GM20431 (cell line): ENCODE data around the gene RUNX3.
"Not testable (repeated sequence)": the region's sequence is repeated elsewhere in the genome, so short reads cannot be mapped to it uniquely, and the experiment has no call there.

ENCODE experiments used
- in situ Hi-C: fragments of 300-500 bp; cut with MseI, MboI; formaldehyde crosslinking; loops from one replicate; pipeline ENCODE4 v1.15.0; 2020; ENCODE audit warnings: low sequenced_read_pairs; ENCODE audit not compliant: unreplicated experiment

The RUNX3 gene

GRCh38 chr1:24930260-24931145, at the start of gene RUNX3:
RUNX3 (minus strand) TSS chr1:24930276; CDS start chr1:24929868, 408 bp downstream.
- in situ Hi-C loops: loop anchor here (10.0 kb wide), 1 partner anchor 104 kb away; no protein-coding TSS in a partner anchor

- in situ Hi-C loops: not testable (repeated sequence)
Measured at GRCh38 chr1:24979232-24979631, 49.2 kb upstream of the RUNX3 start.

DNA sequence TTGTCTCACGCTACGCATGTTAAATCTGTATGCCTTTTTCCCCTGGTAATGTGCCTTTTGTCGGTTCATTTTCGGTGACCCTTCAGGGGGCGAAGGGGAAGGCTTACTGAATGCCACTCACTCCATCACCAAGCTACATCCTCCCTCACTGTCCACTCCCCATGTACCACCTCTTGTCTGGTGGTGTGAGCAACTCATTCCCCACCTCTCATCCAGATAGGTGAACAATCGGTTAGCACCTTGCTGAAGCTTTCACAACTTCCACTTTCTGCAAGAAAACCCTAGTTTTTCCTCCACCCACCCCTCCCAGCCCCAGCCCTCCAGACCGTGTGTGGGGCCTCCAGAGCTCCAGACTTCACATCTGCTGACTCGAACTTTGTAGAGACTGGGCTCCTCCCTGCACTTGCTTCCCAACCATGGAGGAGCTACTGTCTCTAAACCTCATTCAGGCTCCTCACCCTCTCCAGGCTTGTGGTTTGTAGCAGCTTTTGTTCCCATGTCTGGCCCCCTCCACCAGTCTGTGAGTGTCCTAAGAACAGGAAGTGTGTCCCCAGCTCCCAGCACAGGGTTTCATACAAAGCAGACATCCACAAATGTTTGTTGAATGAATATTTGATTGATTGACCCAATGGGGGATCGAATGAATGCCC, 48.4 kb upstream of the RUNX3 start:
- in situ Hi-C loops: no loop called here

- in situ Hi-C loops: no loop called here
Measured at GRCh38 chr1:24975391-24975790, 45.3 kb upstream of the RUNX3 start.

- in situ Hi-C loops: no loop called here
Measured at GRCh38 chr1:24973315-24973714, 43.2 kb upstream of the RUNX3 start.

GRCh38 chr1:24972915-24973242, 42.8 kb upstream of the RUNX3 start:
- in situ Hi-C loops: no loop called here

- in situ Hi-C loops: no loop called here
Measured at GRCh38 chr1:24972221-24972914, 42.3 kb upstream of the RUNX3 start.

DNA sequence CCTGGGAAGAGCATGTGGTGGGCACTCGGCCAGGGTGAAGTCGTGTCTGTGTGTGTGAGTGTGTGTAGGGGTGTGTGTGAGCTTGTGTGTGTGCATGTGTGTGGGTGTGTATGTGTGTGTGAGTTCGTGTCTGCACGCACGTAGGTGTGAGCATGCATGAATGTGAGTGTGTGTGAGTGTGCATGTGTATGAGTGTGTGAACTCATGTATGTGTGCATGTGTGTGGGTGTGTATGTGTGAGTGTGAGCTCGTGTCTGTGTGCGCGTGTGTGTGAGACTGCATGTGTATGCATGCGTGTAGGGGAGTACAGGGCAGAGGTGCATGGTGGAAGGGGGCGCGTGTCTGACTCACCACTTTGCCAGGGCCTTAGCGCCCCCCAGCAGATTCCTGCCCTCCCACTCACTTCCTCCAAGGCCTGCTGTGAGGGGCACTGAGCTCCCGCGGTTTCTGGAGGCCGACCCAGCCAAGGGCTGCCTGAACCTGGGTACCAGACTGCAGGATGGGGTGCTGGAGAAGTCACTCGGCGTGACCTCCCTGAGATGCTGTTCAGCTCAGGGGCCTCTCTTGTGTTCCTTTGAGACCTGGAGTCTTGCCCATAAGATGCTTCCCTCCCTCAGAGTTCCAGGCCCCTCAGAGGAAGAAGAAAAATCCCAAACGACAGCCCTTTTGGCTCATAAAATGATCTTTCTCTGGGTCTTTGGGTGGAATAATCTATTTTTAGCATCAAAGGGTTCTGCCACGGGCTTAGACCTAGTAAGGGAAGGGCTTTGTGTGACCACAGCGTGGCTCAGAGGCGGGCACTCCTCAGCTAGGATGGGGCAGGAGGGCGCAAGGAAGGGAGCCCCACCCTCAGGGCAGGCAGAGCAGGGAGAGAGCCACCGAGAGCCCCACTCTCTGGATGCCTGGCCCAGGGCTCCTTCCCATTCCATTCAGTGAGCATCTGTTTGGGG, 41.1 kb upstream of the RUNX3 start:
- in situ Hi-C loops: no loop called here

- in situ Hi-C loops: no loop called here
Measured at GRCh38 chr1:24970399-24970753, 40.3 kb upstream of the RUNX3 start.

DNA sequence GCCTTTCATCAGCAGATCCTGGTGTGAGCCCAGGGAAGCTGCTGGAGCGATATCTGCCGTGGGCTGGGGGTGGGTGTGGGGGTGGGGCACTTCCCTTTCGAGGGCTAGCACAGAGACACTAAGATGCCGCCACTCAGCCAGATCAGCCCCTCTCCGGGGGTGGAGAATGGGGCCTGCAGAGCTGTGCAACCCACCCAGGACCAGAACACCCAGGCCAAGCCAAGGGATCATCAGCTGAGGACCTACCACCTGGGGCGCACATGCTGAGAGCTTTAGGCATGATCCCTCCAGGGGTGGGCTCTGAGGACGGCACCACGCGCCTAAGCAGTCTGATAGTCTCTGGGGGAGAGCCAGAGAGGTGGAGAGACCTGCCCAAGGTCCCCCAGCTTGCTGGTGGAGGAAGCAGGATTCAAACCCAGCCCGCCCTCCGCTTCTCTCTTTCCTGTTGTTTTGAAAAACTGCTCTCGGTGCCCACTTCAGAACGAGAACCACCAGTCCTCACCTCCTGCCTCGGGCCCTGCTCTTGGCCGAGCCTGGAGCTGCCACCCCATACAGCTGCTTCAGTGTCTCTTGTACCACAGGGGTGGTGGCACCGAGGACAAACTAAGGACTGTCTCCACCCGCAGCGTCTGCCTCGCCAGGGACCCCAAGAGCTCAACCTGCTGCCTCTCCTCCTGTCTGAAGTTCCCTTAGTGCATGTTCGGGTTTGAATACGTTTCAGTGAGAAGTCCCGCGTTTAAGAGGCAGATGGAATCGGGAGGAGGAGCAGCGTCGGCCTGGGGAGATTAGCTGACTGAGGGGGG, 39.7 kb upstream of the RUNX3 start:
- in situ Hi-C loops: loop anchor here (10.0 kb wide), 1 partner anchor 65 kb away; no protein-coding TSS in a partner anchor

DNA sequence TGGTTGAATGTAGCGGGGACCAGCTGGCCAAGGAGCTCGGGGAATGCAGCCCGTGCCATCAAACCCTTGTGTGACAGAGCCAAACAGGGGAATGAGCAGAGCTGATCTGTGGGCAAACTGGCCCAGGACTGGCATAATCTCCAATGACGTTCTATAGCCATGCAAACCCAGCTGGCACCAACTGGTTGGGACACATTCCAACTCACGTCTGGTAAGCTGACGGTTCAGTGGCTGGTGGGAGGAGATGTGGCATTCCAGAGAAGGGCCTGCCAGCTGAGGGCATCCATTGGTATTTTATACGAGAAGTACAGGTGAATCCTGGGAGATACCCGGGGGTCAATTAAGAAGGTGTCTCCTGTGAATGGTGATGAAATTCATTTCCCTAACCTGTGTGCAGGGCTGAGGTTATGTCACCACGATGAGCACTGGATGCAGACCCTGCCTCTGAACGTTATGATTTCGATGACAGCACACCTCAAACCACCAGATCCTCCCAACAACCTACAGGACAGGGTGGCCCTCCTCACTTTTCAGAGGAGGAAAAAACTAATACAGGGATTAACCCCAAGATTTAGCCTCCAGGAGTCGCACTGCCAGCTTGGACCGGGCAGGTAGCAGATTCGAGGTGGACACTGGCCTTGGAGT, 39.0 kb upstream of the RUNX3 start:
- in situ Hi-C loops: loop anchor here (10.0 kb wide), 1 partner anchor 66 kb away; no protein-coding TSS in a partner anchor

DNA sequence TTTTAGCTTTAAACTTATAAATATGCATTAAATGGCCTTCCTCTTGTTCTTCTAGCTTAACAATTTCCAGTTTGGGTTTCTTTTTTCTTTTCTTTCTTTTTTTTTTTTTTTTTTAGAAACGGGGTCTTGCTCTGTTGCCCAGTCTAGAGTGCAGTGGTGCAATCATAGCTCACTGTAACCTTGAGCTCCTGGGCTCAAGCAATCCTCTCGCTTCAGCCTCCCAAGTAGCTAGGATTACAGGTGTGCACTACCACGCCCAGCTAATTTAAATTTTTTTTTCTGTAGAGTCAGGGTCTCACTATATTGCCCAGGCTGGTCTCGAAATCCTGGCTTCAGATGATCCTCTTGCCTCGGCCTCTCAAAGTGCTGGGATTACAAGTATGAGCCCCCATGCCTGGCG, 37.9 kb upstream of the RUNX3 start:
- in situ Hi-C loops: loop anchor here (10.0 kb wide), 1 partner anchor 67 kb away; no protein-coding TSS in a partner anchor

DNA sequence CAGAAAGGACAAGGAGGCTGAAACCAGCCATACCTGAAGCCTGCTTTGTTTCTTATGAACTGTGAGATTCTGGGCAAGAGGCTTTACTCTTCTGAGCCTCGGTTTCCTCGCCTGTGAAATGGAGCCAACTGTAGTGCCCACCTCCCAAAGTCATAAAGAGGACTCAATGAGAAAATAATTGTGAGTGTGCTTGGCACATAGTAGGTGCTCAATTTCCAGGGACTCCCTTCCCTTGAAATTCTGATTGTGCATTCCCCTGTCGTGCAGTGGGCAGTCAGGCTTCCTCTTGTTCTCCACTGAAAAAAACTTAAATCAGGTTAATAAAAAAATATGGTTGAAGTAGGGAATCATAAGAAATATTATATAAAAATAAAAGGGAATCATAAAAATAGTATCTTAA, 37.5 kb upstream of the RUNX3 start:
- in situ Hi-C loops: loop anchor here (10.0 kb wide), 1 partner anchor 67 kb away; no protein-coding TSS in a partner anchor

DNA sequence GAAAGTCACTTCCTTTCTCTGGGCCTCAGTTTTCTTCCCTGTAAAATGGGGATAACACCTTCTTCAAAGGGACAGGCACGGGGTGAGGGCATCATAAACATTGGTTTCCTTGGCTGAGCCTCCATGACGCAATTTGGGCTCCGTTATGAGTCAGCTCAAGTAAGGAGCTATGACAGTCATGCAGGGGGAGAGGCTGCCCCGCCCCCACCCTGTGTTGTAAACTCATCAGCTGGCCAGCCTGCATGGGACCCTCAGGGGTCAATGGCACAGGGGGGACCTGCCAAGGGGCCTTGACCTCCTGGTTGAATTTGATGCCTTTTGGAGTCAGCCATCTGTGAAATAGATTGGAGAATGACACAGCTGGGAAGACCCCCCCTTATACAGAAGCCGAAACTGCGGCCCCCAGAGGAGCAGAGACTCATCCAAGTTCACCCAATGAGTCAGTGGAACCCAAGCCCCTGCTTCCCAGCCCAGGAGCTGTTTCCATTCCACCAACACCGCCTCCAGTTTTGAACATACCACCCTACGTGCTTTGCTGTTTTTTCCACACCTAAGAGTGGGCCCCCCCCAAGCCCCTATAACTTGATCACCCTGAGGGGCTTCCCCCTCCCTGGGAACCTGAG, 36.8 kb upstream of the RUNX3 start:
- in situ Hi-C loops: loop anchor here (10.0 kb wide), 1 partner anchor 68 kb away; no protein-coding TSS in a partner anchor

- in situ Hi-C loops: loop anchor here (10.0 kb wide), 1 partner anchor 69 kb away; no protein-coding TSS in a partner anchor
Measured at GRCh38 chr1:24966121-24966723, 36.1 kb upstream of the RUNX3 start.

GRCh38 chr1:24965571-24965930, 35.5 kb upstream of the RUNX3 start:
- in situ Hi-C loops: loop anchor here (10.0 kb wide), 1 partner anchor 69 kb away; no protein-coding TSS in a partner anchor

DNA sequence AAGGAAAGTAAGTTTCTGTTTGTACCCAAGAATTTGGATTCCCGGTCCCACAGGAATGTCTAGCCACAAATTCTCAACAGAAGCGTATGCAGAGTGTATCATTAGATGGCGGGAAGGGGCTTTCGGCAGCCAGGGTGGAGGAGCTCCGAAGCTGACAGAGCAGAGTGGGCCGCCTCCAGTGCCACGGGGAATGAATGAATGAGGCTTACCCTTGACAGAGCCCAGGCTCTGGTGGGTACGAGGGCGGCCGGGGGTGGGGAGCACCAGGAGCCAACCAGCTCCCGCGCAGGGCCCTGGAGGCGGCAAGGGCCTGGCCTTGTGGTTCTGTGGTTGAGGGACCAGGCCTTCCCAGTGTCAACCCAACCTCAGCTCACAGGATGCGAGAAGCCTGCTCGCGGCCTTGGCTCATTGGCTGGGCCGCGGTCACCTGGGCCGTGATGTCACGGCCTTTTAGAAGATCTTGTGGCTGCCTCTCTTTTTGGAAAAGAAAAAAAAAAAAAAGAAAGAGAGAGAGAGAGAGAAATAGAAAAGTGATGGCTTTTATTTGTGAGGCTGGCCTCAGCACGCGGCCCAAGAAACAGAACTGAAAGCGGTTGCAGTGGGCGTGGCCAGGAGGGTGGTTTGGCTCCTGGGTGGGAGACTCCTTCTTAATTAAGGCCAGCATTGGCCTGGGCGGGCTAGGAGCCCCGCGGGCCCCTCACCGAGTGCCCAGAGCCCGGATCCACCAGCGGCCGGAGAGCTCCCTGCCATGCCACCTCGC, 34.9 kb upstream of the RUNX3 start:
- in situ Hi-C loops: loop anchor here (10.0 kb wide), 1 partner anchor 70 kb away; no protein-coding TSS in a partner anchor
